Activated CD8-positive, alpha-beta T cell treated with anti-CD3 and anti-CD28 coated beads, Interleukin-2, amount 10 ng/mL, durations not matched to agents 7 days and 5 days (primary cell): ENCODE measurements around the gene HIRA. TPM values are rescaled to one million over a fixed set of nuclear protein-coding genes. Genes with fewer than 3 reads are reported as not detected.
"Not testable (repeated sequence)": the region's sequence is repeated elsewhere in the genome, so short reads cannot be mapped to it uniquely, and the experiment has no call there.

Source experiments
- ATAC-seq: fragments of 150-1000 bp; cut with Tn5 transposase; one replicate; pipeline ENCODE4 v1.10.0; 2021; ENCODE audit warnings: moderate library complexity
- CTCF ChIA-PET: fragments of 350-600 bp; sonication (Branson Sonifier 250); formaldehyde crosslinking; loops from one replicate; lab custom pipeline; 2021; ENCODE audit warnings: antibody characterized with exemption; lab: Charles Lee
- POLR2A ChIA-PET: fragments of 350-600 bp; sonication (Branson Sonifier 250); formaldehyde crosslinking; loops from one replicate; lab custom pipeline; 2021; ENCODE audit warnings: antibody characterized with exemption; lab: Charles Lee
- DNase-seq: peaks from one replicate; pipeline ENCODE4 v3.0.0-alpha.2; 2020
- H3K27ac Mint-ChIP-seq: one replicate; pipeline ENCODE4 v1.8.0; 2021; ENCODE audit warnings: mild to moderate bottlenecking, mixed read lengths
- H3K27me3 Mint-ChIP-seq: one replicate; pipeline ENCODE4 v1.8.0; 2021; ENCODE audit warnings: low read depth, mixed read lengths
- H3K36me3 Mint-ChIP-seq: one replicate; pipeline ENCODE4 v1.8.0; 2021; ENCODE audit warnings: low read depth, mixed read lengths
- H3K4me1 Mint-ChIP-seq: one replicate; pipeline ENCODE4 v1.8.0; 2021; ENCODE audit warnings: low read depth, mixed read lengths
- H3K4me3 Mint-ChIP-seq: one replicate; pipeline ENCODE4 v1.8.0; 2021; ENCODE audit warnings: mild to moderate bottlenecking, mixed read lengths
- H3K9me3 Mint-ChIP-seq: one replicate; pipeline ENCODE4 v1.8.0; 2022; ENCODE audit warnings: mixed read lengths; ENCODE audit not compliant: insufficient read depth
- total RNA-seq, 2 experiments: library from RNA; stranded (reverse); gene quantifications; one replicate each; pipeline ENCODE4 v1.2.3, GENCODE V29; 2021

HIRA gene
- total RNA-seq, 2 experiments from 2014 or later: 47.0 to 48.1 TPM

DNA sequence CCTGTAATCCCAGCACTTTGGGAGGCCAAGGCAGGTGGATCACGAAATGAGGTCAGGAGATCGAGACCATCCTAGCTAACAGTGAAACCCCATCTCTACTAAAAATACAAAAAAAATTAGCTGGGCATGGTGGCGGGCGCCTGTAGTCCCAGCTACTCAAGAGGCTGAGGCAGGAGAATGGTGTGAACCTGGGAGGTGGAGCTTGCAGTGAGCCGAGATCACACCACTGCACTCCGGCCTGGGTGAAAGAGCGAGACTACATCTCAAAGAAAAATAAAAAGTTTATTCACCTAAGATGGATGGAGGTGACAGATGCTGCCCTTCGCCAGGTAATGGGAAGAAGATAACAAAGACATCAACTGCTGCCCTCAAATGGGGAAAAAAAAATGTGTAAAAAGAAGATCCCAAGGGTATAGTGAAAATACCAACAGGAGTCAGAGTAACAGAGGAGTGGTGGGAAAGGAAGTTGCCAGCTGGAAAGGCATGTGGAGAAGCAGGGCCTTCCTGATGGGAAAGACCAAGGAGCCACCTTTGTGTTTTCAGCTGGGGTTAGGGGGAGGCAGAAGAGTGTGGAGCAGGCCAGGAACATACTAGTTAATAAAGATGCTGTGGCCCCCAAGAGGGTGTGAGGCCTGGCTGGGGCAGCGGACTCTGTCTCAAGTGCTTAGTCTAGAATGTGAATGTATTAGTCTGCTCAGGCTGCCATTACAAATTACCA lies 5.1 kb upstream of the HIRA start:
- CTCF ChIA-PET, H3K27me3 Mint-ChIP-seq, ATAC-seq, H3K9me3 Mint-ChIP-seq, DNase-seq, H3K4me3 Mint-ChIP-seq, H3K27ac Mint-ChIP-seq: not testable (repeated sequence)
- Mint-ChIP-seq H3K4me1 (peaks cover 13% of the 10 kb centered on the region), H3K36me3 (peaks cover 27% of the 10 kb centered on the region)
- POLR2A ChIA-PET: interaction anchor here (0.6 kb wide), 1 partner anchor 82 kb away, joined by 3 read pairs; no protein-coding TSS in a partner anchor

DNA sequence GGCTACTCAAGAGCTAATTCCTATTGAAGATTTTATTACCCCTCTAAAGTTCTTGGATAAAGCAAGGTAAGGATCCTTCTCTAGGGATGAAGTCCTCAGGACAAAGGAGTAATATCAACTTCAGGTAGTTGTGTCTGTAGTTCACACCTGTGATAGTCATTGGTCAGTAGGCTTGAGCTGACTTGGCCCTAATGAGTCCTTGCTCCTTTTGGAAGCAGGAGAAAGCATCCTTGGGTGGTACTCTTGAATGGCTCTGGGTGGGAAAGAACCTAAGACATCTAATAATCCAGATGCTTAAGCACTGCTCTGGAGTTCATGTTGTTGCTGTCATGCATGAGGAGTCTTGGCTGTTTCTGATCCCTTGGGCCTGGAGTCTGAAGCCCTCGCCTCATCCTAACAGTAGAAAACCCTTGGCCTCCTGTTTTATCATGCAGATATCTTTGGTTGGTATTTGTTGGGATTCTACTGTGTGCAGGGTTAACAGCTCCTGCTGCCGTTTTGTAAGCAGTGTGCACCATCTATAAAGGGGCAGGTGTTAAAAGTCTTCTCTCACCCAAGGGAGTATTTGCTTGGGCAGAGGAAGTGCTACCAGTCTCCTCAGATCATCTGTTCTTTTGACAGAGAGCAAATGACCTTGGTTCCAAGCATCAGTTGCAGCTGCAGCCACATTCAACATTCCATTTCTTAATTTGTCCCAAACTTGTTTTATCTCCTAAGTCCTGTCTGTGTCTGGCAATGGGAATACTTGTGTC lies 3.5 kb upstream of the HIRA start:
- ATAC-seq (no peak), DNase-seq (no peak)
- ChIA-PET CTCF (interaction anchor here (0.8 kb wide), 1 partner anchor 195 kb away, joined by 3 read pairs; no protein-coding TSS in a partner anchor), POLR2A (interaction anchor here (6.3 kb wide), 1 partner anchor 11 kb away, joined by 67 read pairs; the partner anchor contains the start of gene C22orf39)
- H3K9me3 Mint-ChIP-seq: no peaks in the 10 kb centered on the region
- H3K4me1 Mint-ChIP-seq: peaks cover 19% of the 10 kb centered on the region
- peak overlapping the region; percentile 29 for H3K27ac Mint-ChIP-seq
- H3K36me3 Mint-ChIP-seq: peaks cover 27% of the 10 kb centered on the region
- H3K4me3 Mint-ChIP-seq: no peak overlapping the region
- no peaks in the 10 kb centered on the region for H3K27me3 Mint-ChIP-seq

DNA sequence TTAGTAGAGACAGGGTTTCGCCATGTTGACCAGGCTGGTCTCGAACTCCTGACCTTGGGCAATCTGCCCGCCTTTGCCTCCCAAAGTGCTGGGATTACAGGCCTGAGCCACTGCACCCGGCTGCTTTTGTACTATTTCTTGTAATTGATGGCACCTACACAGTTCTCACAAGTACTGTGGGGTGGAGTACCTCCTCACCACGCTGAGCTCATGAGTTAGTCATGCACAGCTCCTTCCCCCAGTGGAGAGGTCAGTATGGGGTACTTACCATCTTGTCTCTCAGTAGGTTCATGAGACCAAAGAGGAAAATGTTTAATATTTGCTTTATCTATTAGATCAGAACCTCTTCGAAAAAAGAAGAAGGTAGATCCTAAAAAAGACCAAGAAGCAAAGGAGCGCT lies 2.9 kb upstream of the HIRA start:
- POLR2A ChIA-PET: interaction anchor here (0.5 to 6.3 kb wide), 2 partner anchors 12 to 1795 kb away, joined by 3 to 67 read pairs; partner anchors contain the start of gene C22orf39
- CTCF ChIA-PET: interaction anchor here (0.8 kb wide), 1 partner anchor 195 kb away, joined by 3 read pairs; no protein-coding TSS in a partner anchor
- ATAC-seq: no peak
- Mint-ChIP-seq H3K4me3 (peak overlapping the region; percentile 8), H3K9me3 (no peaks in the 10 kb centered on the region), H3K36me3 (peaks cover 30% of the 10 kb centered on the region), H3K4me1 (peaks cover 25% of the 10 kb centered on the region), H3K27me3 (no peaks in the 10 kb centered on the region), H3K27ac (peak overlapping the region; percentile 15)
- no peak for DNase-seq

DNA sequence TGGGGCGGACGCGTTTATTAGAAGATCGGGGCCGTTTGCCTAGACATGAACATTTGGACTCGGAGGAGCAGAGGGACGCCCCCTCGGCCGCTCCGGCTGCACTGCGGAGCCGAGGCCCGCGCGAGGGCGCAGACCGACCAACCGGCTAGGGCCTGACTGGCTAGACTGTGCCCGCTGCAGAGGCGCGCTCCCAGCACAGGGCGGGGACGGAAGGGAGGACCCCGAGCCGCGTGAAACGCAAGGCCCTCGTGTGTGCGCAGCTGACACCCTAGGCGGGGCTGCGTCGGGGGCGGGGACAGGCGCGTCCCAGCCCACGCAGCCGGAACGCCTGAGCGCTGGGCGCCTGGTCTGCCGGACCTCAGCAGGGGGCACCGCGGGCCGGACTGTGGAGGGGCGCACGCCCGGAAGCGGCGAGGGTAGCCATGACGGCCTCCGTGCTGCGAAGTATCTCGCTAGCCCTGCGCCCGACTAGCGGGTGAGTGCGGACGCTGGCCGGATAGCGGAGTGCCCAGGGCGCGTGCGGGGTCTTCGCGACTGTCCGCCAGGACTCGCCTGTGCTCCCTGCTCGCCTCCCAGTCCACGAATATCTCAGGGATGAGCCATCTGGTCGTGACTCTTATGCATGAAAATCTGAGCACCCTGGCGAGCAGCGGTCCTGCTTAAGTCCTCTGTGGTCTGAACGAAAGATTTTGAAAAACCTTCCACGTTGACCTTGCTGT lies 759 bp upstream of the HIRA start, which contains the start of gene MRPL40:
Gene MRPL40, plus strand, starts transcription at position 413 of the 719 bp plus-strand sequence. Its CDS starts 10 bp downstream, at position 423.
- DNase-seq: peak; percentile 92
- H3K27me3 Mint-ChIP-seq: no peaks in the 10 kb centered on the region
- peaks cover 34% of the 10 kb centered on the region for H3K36me3 Mint-ChIP-seq
- H3K9me3 Mint-ChIP-seq: no peaks in the 10 kb centered on the region
- ATAC-seq: peak; percentile 86
- ChIA-PET CTCF (interaction anchor here (1.1 to 1.5 kb wide), 3 partner anchors 12 to 18 kb away, joined by 3 to 4 read pairs (median 3); no protein-coding TSS in a partner anchor), POLR2A (interaction anchor here (0.8 to 6.3 kb wide), 7 partner anchors 11 to 165 kb away, joined by 4 to 67 read pairs (median 4); partner anchors contain the start of genes C22orf39, CDC45 and UFD1)
- H3K27ac Mint-ChIP-seq: peak within 1 kb of the TSS; percentile 94
- peaks cover 38% of the 10 kb centered on the region for H3K4me1 Mint-ChIP-seq
- H3K4me3 Mint-ChIP-seq: peak within 1 kb of the TSS; percentile 81

DNA sequence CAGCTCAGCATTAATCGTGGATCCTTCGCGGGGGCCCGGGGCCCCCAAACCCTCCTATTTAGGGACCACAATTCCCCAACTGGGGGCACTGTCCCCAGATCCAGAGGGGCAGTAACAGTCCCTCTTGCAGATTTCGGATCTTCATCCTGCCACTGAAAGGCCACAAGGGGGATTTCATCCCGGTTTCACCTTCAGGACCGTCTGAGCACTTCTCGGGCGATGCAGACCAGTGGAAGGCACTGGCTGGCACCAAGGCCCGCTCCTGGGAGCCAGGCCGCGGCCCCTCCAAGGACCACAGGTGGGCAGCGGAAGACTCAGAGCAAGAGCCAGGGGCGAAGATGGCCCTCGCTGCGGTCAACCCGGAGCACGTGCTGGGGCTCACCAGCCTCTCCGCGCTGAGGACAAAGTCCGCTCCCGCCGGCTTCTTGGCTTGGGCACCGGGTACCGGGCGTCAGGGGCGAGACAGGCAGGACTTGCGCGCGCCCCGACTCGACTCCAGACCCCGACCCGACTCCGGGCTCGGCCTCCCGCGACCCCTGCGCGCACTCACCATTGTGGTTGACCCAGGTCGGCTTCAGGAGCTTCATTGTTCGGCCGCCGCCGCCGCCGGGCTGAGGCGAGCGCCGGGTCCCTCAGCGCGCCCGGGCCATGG lies 517 bp downstream of the HIRA start:
- DNase-seq (peak; percentile 41), ATAC-seq (peak; percentile 1)
- Mint-ChIP-seq H3K27me3 (no peaks in the 10 kb centered on the region), H3K27ac (peak overlapping the region; percentile 84), H3K4me1 (peaks cover 50% of the 10 kb centered on the region), H3K4me3 (peak overlapping the region; percentile 81), H3K9me3 (no peaks in the 10 kb centered on the region), H3K36me3 (peaks cover 44% of the 10 kb centered on the region)
- POLR2A ChIA-PET: interaction anchor here (1.0 to 6.3 kb wide), 6 partner anchors 10 to 250 kb away, joined by 4 to 67 read pairs (median 12); partner anchors contain the start of genes C22orf39, CDC45 and UFD1
- CTCF ChIA-PET: interaction anchor here (0.6 to 1.5 kb wide), 5 partner anchors 10 to 60 kb away, joined by 3 to 4 read pairs (median 3); no protein-coding TSS in a partner anchor

DNA sequence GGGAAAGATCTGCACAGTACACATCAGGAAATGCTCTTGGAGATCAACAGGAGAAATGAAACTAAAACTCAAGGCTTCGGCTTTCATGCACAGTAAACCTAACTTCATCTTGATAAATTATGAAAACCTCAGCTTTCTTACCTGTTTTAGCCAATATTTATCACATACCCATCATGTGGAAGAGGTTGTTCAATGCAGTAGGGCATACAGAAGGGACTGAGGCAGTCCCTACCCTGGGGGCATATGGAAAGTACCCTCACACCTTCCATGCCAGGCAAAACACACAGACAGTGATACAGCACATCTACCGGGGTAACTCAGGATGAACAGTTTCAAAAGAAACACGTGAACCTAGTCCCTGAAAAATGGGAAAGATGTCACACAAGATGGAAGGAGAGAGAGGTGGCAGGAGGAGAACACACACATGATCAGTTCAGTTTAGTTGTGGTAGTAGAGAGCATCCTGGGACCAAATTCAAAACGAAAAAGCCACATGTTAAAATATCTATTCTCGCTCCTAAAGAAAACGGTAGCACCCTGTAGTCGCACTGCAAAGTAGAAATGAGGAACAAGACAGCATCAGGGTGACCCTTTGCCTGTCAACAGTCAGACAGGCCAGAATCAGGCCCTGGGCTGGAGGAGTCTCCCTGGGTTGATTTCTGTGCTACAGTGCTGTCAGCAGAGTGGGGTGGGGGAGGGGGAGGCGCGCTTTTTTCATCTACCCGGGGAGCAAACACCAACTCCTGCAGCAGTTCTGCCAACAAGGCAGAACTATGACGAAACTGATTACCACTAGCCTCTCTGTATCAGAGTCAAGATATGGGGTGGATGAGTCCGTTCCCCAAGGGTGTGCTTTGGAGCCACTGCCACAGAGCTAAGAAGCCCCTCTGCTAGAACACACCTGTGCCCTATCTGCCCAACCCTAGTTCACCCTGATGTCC lies 1.3 kb downstream of the HIRA start:
- Mint-ChIP-seq H3K4me1 (peaks cover 52% of the 10 kb centered on the region), H3K4me3 (peak overlapping the region; percentile 81), H3K9me3 (no peaks in the 10 kb centered on the region), H3K27me3 (no peaks in the 10 kb centered on the region), H3K36me3 (peaks cover 39% of the 10 kb centered on the region), H3K27ac (peak overlapping the region; percentile 84)
- ChIA-PET CTCF (interaction anchor here (0.6 to 1.0 kb wide), 2 partner anchors 10 to 523 kb away, joined by 3 to 4 read pairs; no protein-coding TSS in a partner anchor), POLR2A (interaction anchor here (1.0 to 6.3 kb wide), 4 partner anchors 9 to 50 kb away, joined by 3 to 67 read pairs (median 34); partner anchors contain the start of genes C22orf39, CDC45 and UFD1)
- ATAC-seq (no peak), DNase-seq (peak; percentile 65)

DNA sequence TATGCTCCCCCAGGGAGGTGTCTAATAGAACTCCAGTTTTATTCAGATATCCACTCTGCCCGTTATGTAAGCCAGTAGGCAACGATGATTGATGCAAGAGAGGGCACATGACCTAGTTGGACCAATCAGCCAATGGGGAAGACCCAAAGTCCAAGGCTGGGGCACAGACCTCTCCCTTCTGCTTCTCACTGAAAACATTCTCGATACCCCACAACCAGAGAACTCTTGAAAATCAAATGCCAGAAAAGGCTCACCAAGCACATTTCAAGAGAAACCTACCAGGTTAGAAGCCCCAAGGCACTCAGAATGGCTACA lies 7.4 kb downstream of the HIRA start:
- Mint-ChIP-seq H3K27ac (no peak overlapping the region), H3K27me3 (no peaks in the 10 kb centered on the region), H3K9me3 (no peaks in the 10 kb centered on the region), H3K36me3 (peaks cover 35% of the 10 kb centered on the region), H3K4me3 (no peak overlapping the region), H3K4me1 (peaks cover 82% of the 10 kb centered on the region)
- DNase-seq (no peak), ATAC-seq (no peak)
- POLR2A ChIA-PET: no interaction called here
- CTCF ChIA-PET: no interaction called here

DNA sequence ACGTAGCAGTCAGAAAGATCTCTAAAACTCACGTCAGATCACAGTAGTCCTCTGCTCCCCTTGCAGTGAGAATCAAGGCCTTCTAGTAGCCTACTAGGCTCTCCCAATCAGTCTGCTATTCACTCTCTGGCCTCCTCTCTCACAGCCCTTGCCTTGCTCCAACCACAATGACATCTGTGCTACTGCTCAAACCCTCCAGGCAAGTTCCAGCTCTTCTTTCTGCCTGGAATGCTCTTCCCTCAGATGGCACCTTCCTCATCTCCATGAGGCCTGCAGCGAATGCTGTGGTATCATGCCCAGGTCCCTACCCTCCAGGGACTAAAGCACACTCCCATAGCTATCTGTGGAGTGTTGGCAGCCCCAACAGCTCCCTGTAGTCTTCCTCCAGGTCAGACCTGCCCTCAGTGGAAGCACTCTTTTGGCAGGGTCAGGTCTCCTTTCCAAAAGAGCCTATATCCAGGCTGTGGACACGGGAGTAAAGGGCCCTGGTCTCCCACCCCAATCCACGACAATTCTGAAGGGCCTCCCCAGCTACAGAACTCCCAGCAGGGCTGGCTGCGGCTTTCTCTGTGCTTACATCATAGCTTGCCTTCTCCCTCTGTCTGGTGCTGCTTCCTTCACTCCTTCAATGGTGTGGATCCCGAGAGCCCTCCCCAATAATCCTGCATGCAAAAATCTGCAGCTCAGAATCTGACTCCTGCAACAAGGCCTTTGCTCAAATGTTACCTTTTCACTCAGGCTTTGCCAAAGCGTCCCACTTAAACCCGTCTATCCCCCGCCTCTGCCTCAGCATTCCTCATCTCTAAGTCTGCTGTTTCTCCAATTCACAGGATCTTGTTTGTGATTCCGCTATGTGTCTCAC lies 8.9 kb downstream of the HIRA start:
- Mint-ChIP-seq H3K27me3 (no peaks in the 10 kb centered on the region), H3K9me3 (no peaks in the 10 kb centered on the region), H3K36me3 (peaks cover 29% of the 10 kb centered on the region), H3K4me1 (peaks cover 82% of the 10 kb centered on the region), H3K27ac (peak overlapping the region; percentile 56), H3K4me3 (no peak overlapping the region)
- ATAC-seq (no peak), DNase-seq (no peak)
- ChIA-PET POLR2A (interaction anchor here (0.7 to 4.6 kb wide), 2 partner anchors 8 to 55 kb away, joined by 3 to 49 read pairs; partner anchors contain the start of genes HIRA and MRPL40), CTCF (no interaction called here)

DNA sequence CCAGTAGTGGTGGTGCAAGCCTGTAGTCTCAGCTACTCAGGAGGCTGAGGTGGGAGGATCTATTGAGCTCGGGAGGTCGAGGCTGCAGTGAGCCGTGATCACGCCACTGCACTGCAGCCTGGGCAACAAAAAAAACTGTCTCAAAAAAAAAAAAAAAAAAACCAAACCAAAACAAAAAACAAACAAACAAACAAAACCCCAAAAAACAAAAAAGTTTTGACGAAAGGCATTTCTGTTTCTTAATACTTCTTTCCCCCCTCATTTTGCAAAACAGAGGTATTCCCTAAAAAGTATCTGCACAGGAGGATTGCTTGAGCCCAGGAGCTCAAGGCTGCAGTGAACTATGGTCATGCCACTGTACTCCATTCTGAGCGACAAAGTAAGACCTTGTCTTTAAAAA lies 11.2 kb downstream of the HIRA start:
- Mint-ChIP-seq H3K9me3 (no peaks in the 10 kb centered on the region), H3K27ac (peak overlapping the region; percentile 89), H3K4me1 (peaks cover 66% of the 10 kb centered on the region), H3K4me3 (no peak overlapping the region), H3K27me3 (no peaks in the 10 kb centered on the region), H3K36me3 (peaks cover 22% of the 10 kb centered on the region)
- CTCF ChIA-PET: interaction anchor here (1.1 to 1.7 kb wide), 4 partner anchors 10 to 209 kb away, joined by 3 to 4 read pairs (median 4); partner anchors contain the start of genes HIRA and MRPL40
- no peak for DNase-seq
- POLR2A ChIA-PET: interaction anchor here (1.6 to 4.6 kb wide), 2 partner anchors 11 to 59 kb away, joined by 5 to 49 read pairs; partner anchors contain the start of genes CDC45, HIRA, MRPL40 and UFD1
- no peak for ATAC-seq
